Endothelial cell of umbilical vein (primary cell): ENCODE results near the gene HDAC9. TPM values are rescaled to one million over a fixed set of nuclear protein-coding genes. Genes with fewer than 3 reads are reported as not detected.

Source experiments
- BruUV-seq: library from RNA; stranded (reverse); fragments of 400-500 nt; replicated peaks from 2 replicates; lab custom pipeline; 2021; lab: Mats Ljungman, UMichigan
- CTCF ChIA-PET: fragments of 300-600, 350-600 bp; sonication (Branson Sonifier 250); formaldehyde crosslinking; loops from one replicate; lab custom pipeline; 2021; ENCODE audit warnings: antibody characterized with exemption, inconsistent platforms; lab: Charles Lee
- POLR2A ChIA-PET: fragments of 300-600, 350-600 bp; sonication (Branson Sonifier 250); formaldehyde crosslinking; loops from one replicate; lab custom pipeline; 2021; ENCODE audit warnings: antibody characterized with exemption, inconsistent platforms; lab: Charles Lee
- DNase-seq: peaks from one replicate; pipeline ENCODE4 v3.0.0-alpha.2; 2011; ENCODE audit warnings: low read depth, low spot score
- FAIRE-seq: peaks from 2 replicates; lab custom pipeline; 2011; peaks lifted over from hg19 to GRCh38; lab: Jason Lieb, UNC
- H2AFZ ChIP-seq: 2 replicates; pipeline ENCODE4 v1.6.0; 2012; ENCODE audit warnings: low read depth, low read length, control low read depth, inconsistent platforms
- H3K27ac ChIP-seq: 2 replicates; pipeline ENCODE4 v1.5.1; 2011; ENCODE audit warnings: low read depth, mild to moderate bottlenecking, control low read depth, low read length, moderate library complexity; ENCODE audit not compliant: insufficient read depth
- H3K27me3 ChIP-seq, 2 experiments: 2 replicates each; pipeline versions ENCODE4 v1.6.0 to v1.6.1; 2011; ENCODE audit warnings: low read length in 2 of 2, mixed read lengths in 1 of 2; ENCODE audit not compliant: control insufficient read depth in 2 of 2, insufficient read depth in 2 of 2
- H3K36me3 ChIP-seq, 2 experiments: 2 replicates in 1 of 2; 3 replicates in 1 of 2; pipeline ENCODE4 v1.5.1; 2011; ENCODE audit warnings: low read length in 2 of 2, mild to moderate bottlenecking in 1 of 2, moderate library complexity in 1 of 2; ENCODE audit not compliant: control insufficient read depth in 2 of 2, insufficient read depth in 2 of 2; ENCODE audit errors: extremely low read depth in 1 of 2
- H3K4me1 ChIP-seq: 3 replicates; pipeline ENCODE4 v1.5.1; 2011; ENCODE audit warnings: mild to moderate bottlenecking, low read length; ENCODE audit not compliant: control insufficient read depth, insufficient read depth; ENCODE audit errors: extremely low read depth
- H3K4me2 ChIP-seq: 2 replicates; pipeline ENCODE4 v1.6.1; 2011; ENCODE audit warnings: low read length, control low read depth, mixed read lengths; ENCODE audit not compliant: insufficient read depth
- H3K4me3 ChIP-seq, 3 experiments: fragments of 200-600 bp in 1 of 3; sonication (generic), shearing (Covaris generic) in 1 of 3; replicated peaks in 1 of 3; 2 replicates each; pipeline ENCODE4 v1.5.1; 2011 to 2016; ENCODE audit warnings: control low read depth in 3 of 3, low read length in 3 of 3, mild to moderate bottlenecking in 2 of 3, inconsistent platforms in 1 of 3, low read depth in 1 of 3, moderate library complexity in 1 of 3; ENCODE audit not compliant: insufficient read depth in 1 of 3
- H3K79me2 ChIP-seq: 2 replicates; pipeline ENCODE4 v1.6.0; 2012; ENCODE audit warnings: low read length, inconsistent platforms; ENCODE audit not compliant: control insufficient read depth, insufficient read depth
- H3K9ac ChIP-seq: replicated peaks from 2 replicates; pipeline ENCODE3; 2011; ENCODE audit warnings: low read length, control low read depth; ENCODE audit not compliant: insufficient read depth; ENCODE audit errors: extremely low read depth
- H3K9me1 ChIP-seq: replicated peaks from 3 replicates; pipeline ENCODE4 v1.6.0; 2011; ENCODE audit warnings: mild to moderate bottlenecking, low read length; ENCODE audit not compliant: control insufficient read depth, insufficient read depth; ENCODE audit errors: extremely low read depth
- H3K9me3 ChIP-seq: replicated peaks from 2 replicates; pipeline ENCODE4 v1.5.1; 2012; ENCODE audit warnings: low read length, inconsistent platforms; ENCODE audit not compliant: control insufficient read depth, insufficient read depth
- H4K20me1 ChIP-seq: replicated peaks from 2 replicates; pipeline ENCODE3; 2011; ENCODE audit warnings: mild to moderate bottlenecking, low read length; ENCODE audit not compliant: control insufficient read depth, insufficient read depth; ENCODE audit errors: extremely low read depth
- EZH2 ChIP-seq: IDR thresholded peaks from 2 replicates; pipeline ENCODE4 v1.6.1; 2012; ENCODE audit warnings: borderline replicate concordance, low read depth, mild to moderate bottlenecking, moderate library complexity, low read length, inconsistent platforms; ENCODE audit not compliant: severe bottlenecking
- FOS ChIP-seq: IDR thresholded peaks from 2 replicates; pipeline ENCODE4 v1.6.1; 2011; ENCODE audit warnings: mild to moderate bottlenecking, low read length, moderate library complexity, borderline replicate concordance; ENCODE audit not compliant: insufficient read depth
- GATA2 ChIP-seq: IDR thresholded peaks from 2 replicates; pipeline ENCODE4 v1.7.0; 2011; ENCODE audit warnings: low read depth, mild to moderate bottlenecking, moderate library complexity, mixed read lengths, low read length; ENCODE audit not compliant: insufficient read length, insufficient read depth
- JUN ChIP-seq: IDR thresholded peaks from 2 replicates; pipeline ENCODE4 v1.6.1; 2011; ENCODE audit warnings: borderline replicate concordance, low read depth; ENCODE audit not compliant: insufficient read length, insufficient read depth
- MAX ChIP-seq: IDR thresholded peaks from 2 replicates; pipeline ENCODE4 v1.6.1; 2011; ENCODE audit not compliant: insufficient read depth, insufficient read length
- MYC ChIP-seq: IDR thresholded peaks from one replicate; pipeline ENCODE4 v1.6.1; 2011; ENCODE audit warnings: mild to moderate bottlenecking, low read depth, low read length
- POLR2A ChIP-seq: IDR thresholded peaks from 2 replicates; pipeline ENCODE4 v1.6.1; 2012; ENCODE audit warnings: low read depth, mild to moderate bottlenecking, control low read depth, low read length
- POLR2AphosphoS5 ChIP-seq: IDR thresholded peaks from 2 replicates; pipeline ENCODE4 v1.6.1; 2012; ENCODE audit warnings: low read depth, mild to moderate bottlenecking, control low read depth, low read length, moderate library complexity; ENCODE audit not compliant: insufficient read depth
- dilution Hi-C: fragments of 300-500 bp; cut with MboI; formaldehyde crosslinking; loops from one replicate; pipeline ENCODE4 v1.15.0; 2019; ENCODE audit warnings: low sequenced_read_pairs; ENCODE audit not compliant: extremely low pct_ligation_motif_present
- intact Hi-C: fragments of 100-400 bp; cut with micrococcal nuclease; formaldehyde crosslinking; loops from one replicate; pipeline ENCODE4 v1.10.0; 2022
- polyA plus RNA-seq, 4 experiments: library from polyadenylated mRNA; depleted of rRNA in 3 of 4; stranded (reverse) in 3 of 4; unstranded in 1 of 4; fragments of >200 nt; gene quantifications; 2 replicates each; pipeline versions ENCODE4 v1.2.1 to v1.2.3, GENCODE V29; 2011 to 2012; ENCODE audit warnings: missing spikeins in 1 of 4
- total RNA-seq: library from RNA; stranded (reverse); gene quantifications from 2 replicates; pipeline ENCODE4 v1.2.3, GENCODE V29; 2021
- TF ChIP-seq, protein P1 (sequence below), 2 donors: IDR thresholded peaks; 1 replicate in 1 of 2; 2 replicates in 1 of 2; pipeline ENCODE4 v1.5.1; 2011; ENCODE audit warnings: low read length in 2 of 2, mild to moderate bottlenecking in 2 of 2, moderate library complexity in 2 of 2, control low read depth in 1 of 2, inconsistent platforms in 1 of 2, low read depth in 1 of 2; ENCODE audit not compliant: insufficient read depth in 1 of 2; ENCODE audit errors: extremely low read depth in 1 of 2

Gene HDAC9
- total and polyA plus RNA-seq, 2 donors (not counting 3 experiments of a cell fraction or from before 2014, with no cell fraction given), result 1.8 to 11.6 TPM

DNA sequence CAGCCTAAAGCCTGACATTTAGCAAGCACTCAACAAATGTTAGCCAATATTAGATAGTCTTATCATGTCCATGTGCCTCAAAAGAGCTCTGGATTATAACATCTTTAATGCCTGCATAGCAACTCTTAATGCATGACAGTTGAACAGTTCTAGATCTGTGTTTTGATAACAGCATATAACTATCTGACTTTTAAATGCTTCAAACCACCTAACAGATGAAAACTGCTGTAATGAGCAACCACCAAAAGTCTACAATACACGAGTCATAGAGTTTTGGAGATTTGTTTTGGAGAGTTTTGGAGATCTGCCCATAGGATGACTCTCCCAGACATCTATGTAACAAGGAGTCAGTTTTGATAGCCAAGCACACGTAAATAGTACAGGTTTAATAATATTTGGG, 394.6 kb downstream of the HDAC9 start:
- Histone ChIP-seq H2AFZ (no peak overlapping the region), H3K4me2 (no peak overlapping the region), H3K4me1 (peaks cover 1% of the 10 kb centered on the region), H3K4me3 (no peak overlapping the region), H3K27ac (no peak overlapping the region), H4K20me1 (no peaks in the 10 kb centered on the region), H3K27me3 (no peaks in the 10 kb centered on the region), H3K36me3 (no peaks in the 10 kb centered on the region), H3K79me2 (no peaks in the 10 kb centered on the region), H3K9ac (no peak overlapping the region), H3K9me1 (no peaks in the 10 kb centered on the region), H3K9me3 (no peaks in the 10 kb centered on the region)
- POLR2A ChIA-PET, result no interaction called here
- BruUV-seq, result no TSS peak
- CTCF ChIA-PET, result no interaction called here
- DNase-seq (peak; percentile 26), FAIRE-seq (no peak)
- no peak for TF ChIP-seq MAX
- TF ChIP-seq GATA2, result peak; percentile 26
- intact Hi-C loops, result no loop called here
- dilution Hi-C loops, result no loop called here

- H3K4me1 ChIP-seq, result peaks cover 9% of the 10 kb centered on the region
- no peak overlapping the region for H3K9ac ChIP-seq
- H3K9me3 ChIP-seq, result no peaks in the 10 kb centered on the region
- no peak for FAIRE-seq
- no peak overlapping the region for H2AFZ ChIP-seq
- peak; percentile 43 for DNase-seq
- no peak for TF ChIP-seq JUN
- TF ChIP-seq POLR2A, result no peak
- TF ChIP-seq, protein P1, sequence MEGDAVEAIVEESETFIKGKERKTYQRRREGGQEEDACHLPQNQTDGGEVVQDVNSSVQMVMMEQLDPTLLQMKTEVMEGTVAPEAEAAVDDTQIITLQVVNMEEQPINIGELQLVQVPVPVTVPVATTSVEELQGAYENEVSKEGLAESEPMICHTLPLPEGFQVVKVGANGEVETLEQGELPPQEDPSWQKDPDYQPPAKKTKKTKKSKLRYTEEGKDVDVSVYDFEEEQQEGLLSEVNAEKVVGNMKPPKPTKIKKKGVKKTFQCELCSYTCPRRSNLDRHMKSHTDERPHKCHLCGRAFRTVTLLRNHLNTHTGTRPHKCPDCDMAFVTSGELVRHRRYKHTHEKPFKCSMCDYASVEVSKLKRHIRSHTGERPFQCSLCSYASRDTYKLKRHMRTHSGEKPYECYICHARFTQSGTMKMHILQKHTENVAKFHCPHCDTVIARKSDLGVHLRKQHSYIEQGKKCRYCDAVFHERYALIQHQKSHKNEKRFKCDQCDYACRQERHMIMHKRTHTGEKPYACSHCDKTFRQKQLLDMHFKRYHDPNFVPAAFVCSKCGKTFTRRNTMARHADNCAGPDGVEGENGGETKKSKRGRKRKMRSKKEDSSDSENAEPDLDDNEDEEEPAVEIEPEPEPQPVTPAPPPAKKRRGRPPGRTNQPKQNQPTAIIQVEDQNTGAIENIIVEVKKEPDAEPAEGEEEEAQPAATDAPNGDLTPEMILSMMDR (IDR thresholded peaks at IDR 0.05; ENCODE audit: extremely low read depth in 1 of 2, insufficient read depth in 1 of 2, low read depth in 1 of 2, low read length in 2 of 2), result no peak
- TF ChIP-seq EZH2, result no peak
- no peak for TF ChIP-seq MYC
- no peak for TF ChIP-seq GATA2
- TF ChIP-seq POLR2AphosphoS5, result no peak
- no peak for TF ChIP-seq MAX
- no peak for TF ChIP-seq FOS
- no peaks in the 10 kb centered on the region for H3K36me3 ChIP-seq
- no peaks in the 10 kb centered on the region for H4K20me1 ChIP-seq
- dilution Hi-C loops (no loop called here), intact Hi-C loops (no loop called here)
- H3K79me2 ChIP-seq, result no peaks in the 10 kb centered on the region
- H3K4me2 ChIP-seq, result no peak overlapping the region
- H3K27me3 ChIP-seq, result no peaks in the 10 kb centered on the region
- BruUV-seq, result no TSS peak
- H3K9me1 ChIP-seq, result no peaks in the 10 kb centered on the region
- H3K27ac ChIP-seq, result no peak overlapping the region
- no peak overlapping the region for H3K4me3 ChIP-seq
- ChIA-PET CTCF (interaction anchor here (1.8 kb wide), 1 partner anchor 19 kb away, joined by 5 read pairs; no protein-coding TSS in a partner anchor), POLR2A (no interaction called here)
These were observed 395.5 kb downstream of the HDAC9 start for GRCh38 chr7:18890885-18891621.
